CD4-positive, alpha-beta T cell treated with Interleukin-4 for 1 hour (primary cell): Measurements from ENCODE around the gene TEX26.

Experiments
- DNase-seq, 2 donors: peaks; one replicate each; pipeline ENCODE4 v3.0.0-alpha.2; 2020 to 2022

Gene TEX26

DNA sequence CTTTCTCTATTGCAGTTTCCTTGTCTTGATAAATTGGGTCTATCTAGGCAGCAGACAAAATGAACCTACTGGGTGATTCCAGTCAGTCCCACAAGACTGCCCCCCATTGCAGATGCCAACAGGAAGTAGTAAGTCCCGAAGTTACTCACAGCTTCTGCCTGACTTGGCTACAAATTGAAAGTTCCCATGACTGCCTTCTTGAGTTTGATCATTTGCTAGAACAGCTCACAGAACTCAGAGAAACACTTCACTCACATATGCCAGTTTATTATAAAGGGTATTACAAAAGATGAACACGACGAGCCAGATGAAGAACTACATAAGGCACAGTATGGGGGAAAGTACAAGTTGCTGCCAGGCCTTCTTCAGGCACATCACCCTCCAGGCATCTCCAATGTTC is 50.0 kb downstream of the TEX26 start:
- DNase-seq = no peak

DNA sequence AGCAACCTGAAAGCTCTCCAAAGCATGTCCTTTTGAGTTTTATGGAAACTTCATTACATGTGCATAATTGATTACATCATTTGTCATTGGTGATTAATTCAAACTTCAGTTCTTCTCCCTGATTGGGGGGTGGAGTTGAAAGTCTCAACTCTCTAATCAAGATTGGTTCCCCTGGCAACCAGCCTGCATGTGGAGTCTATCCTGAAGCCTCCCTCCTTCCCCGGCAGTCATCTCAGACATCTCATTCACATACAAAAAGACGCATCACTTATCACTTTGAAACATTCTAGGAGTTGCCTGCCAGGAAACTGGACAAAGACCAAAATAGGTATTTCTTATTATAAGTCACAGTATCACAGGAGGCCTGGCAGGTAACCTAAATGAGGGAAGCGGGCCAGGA is 50.5 kb downstream of the TEX26 start:
- DNase-seq = no peak

DNA sequence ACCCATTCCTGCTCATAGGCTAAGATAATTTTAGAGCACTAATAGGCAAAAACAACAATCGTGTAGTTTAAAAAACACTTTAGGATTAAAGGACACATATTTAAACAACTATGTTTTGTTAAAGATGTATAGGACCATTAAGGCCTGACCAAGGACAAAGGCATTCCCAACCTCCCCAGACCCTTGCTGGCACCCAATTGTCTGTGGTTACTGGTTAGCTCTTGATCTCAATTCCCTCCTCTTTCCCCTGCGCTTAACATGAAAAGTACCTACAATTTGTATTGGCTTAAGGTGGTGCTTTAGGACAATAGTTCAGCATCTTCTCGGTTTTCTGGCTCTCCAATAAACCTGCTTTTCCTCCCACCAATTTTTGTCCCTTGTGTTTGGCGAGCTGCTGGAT is 51.0 kb downstream of the TEX26 start:
- no peak for DNase-seq

DNA sequence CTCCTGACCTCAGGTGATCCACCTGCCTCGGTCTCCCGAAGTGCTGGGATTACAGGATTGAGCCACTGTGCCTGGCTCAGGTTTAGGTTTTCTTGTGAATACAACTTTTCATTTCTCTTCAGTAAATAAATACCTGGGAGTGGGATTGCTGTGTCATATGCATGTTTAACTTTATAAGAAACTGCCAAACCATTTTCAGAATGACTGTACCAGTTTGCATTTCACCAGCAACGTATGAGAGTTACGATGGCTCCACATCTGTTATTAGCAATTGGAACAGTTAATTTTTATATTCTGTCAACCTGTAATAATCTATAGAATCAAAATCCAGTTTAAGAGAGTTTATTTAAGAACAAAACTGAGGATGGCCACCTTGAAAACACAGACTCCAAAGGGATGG is 52.2 kb downstream of the TEX26 start:
- no peak for DNase-seq

DNA sequence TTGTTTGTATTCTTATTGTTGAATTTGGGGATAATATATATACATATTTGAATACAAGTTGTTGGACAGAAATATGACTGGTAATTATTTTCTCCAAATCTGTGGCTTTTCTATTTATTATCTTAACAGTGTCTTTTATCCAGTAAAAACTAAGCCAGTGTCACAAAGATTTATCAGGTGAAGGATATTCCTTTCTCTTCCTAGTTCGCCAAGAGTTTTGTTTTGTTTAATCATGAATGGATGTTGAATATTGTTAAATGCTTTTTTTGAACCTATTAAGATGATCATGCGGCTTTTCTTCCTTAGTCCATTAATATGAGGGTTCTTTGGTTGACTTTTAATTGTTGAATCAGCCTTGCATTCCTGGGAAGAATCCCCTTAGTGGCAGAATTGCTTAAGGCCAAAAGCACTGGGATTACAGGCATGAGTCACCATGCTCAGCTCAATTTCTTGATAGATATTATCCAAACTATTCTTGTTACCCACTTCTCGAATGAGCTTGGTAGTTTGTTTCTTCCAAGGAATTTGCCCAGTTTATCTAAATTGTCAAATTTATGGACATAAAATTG is 53.3 kb downstream of the TEX26 start:
- DNase-seq = no peak

DNA sequence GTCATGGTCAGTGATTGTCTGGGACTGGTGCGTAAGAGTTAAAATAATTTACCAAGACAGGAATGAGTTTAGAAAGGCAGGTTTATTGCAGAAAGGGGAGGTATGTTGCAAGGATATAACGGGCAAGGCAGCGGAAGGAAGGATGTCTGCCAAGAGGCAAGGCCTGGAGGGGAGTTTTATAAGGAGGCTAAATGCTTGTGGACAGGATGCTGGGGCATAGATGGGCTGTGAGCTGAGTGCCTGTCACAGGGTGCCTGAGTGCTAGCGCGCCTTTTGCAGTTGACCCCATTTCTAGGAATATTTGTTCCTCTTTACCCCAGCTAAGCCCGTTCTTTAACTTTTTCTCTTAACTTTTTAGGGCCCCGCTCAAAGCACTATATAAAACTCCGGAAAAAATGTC is 58.7 kb downstream of the TEX26 start:
- no peak for DNase-seq

DNA sequence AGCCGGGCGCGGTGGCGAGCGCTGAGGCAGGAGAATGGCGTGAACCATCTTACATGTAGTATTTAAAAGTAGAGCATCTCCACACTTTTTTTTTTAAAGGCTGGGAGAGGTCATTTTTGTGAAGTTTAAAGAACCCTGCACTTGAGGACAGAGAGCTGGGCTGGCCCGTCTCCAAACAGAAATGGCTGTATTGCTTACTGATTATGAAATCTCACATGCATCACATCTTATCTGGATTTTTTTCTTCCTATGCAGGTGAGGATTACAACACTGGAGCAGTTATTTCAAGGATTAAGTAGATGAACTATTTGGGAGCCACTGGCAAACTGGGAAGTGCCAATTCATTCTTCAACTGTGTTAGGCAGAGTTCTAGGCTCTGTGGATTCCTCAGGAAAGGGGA is 59.5 kb downstream of the TEX26 start:
- DNase-seq = no peak

DNA sequence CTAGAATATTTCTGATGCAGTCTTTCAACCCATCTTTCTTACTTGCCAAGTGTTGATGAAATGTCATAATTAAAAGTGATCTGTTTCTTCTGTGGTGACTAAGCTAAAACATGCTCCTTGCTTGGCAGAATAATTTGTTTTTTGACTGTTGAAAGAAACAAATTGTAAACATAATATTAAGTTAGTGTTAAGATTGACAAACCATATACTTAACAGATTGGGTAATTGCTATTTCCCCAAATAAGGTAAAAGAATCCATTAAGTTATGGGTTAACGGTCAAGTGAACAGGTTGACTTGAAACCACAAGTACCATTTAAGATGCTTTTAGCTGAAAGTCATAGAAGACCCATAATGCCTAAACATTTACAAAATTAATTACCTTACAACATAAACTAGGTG is 62.9 kb downstream of the TEX26 start:
- DNase-seq = no peak

DNA sequence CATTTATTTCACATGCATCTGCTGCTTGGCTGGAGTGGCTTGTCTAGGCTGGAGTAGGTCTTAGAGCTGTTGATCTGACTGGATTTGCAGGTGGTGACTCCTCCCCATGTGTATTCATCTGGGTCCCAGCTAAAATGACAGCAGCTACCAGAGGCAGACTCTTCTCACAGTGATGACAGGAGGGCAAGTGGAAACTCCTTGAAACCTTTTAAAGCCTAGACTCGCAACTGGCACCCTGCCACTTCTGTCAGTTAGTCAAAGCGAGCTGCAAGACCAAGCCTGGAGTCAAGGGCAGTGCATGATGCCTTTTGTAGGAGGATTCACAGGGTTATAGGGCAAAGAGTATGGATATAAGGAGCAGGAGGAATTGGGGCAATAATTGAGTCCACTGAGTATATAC is 65.2 kb downstream of the TEX26 start:
- DNase-seq = no peak

DNA sequence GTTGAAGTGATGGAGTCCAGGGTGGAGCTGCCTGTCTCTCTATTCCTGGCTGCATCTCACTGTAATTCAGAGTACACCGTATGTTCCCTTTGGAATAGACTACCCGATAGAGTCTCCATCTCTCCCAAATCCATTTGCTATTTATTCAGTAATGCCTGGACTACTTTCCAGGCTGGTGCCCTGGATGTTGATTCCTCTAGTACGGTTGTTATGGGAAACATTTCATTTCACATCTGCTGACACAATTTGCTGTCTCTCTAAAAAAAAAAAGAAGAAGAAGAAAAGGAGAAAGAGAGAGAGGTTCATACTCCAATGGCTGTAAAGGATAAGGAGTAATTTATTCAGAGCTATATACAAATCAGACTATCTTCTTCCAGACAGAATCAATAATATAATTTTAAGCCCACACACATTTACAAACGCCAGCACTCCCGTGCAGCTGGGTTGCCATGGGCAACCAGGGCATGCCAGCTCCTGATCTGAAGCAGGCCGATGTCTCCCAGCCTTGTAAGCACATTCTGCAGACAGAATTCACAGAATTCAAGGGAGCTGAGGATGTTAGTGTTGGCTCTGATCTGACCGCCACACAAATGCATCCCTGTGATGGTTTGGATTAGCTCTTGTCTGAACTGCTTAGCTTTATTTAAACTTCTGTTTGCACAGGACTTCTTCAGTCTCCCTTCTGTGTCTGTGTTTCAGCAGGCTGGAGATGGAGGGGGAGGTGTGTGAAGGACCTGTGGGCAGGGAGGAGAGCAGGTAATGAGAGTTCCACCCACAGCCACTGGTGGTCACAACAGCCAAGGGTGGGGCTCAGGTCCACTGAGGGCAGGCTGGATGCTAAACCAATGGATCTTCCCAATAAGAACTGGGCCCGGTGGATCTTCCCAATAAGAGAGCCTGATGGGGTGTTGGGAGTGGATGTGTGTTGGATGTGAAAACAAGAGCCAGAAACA is 66.0 kb downstream of the TEX26 start:
- DNase-seq = no peak

DNA sequence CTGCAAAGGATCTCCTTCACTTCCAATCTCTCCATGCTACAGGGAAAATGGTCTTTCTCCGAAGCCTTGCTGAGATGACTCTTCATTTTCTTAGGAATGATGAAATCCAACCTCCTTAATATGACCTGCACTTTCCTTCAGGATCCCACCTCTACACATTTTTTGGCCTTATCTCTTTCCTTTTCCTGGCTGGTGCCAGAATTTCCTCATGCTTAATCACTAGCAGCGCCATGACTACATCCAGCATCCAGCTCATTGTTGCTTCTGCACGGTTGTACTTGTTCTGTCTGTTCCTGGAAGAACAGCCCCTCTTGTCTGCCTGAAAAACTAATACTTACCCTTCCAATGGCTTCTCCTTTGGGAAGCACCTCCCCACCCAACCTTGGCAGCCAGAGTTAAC is 68.4 kb downstream of the TEX26 start:
- DNase-seq = no peak

DNA sequence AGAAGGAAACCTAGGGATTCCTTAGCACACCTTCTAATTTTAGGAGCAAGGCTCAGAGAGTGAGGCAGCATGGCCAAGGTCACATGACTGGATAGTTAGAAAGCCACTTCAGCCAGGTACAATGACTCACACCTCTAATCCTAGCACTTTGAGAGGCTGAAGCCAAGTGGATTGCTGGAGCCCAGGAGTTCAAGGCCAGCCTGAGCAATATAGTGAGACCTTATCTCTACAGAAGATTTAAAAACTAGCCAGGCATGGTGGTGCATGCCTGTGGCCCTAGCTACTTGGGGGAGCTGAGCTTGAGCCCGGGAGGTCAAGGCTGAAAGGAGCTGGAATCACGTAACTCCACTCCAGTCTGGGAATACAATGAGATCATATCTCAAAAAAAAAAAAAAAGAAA is 69.2 kb downstream of the TEX26 start:
- DNase-seq = no peak

DNA sequence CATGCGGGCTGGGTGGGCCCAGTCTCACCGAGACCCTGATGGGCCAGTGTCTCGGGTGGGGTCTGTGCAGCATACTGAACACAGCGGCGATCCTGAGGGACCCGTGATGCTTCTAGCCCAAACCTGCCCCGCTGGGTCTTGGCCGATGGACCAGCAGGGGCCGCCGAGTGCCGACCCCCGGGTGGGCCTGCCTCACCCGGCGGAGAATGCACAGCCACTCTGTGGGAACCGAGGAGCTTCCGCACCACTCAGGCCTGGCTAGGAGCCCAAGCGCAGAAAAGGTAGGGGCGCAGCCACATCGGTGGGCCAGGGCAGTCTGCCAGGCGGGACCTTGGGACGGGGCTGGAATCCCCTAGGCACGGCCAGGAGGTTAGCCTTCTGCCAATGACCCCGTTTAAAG is 72.6 kb downstream of the TEX26 start:
- DNase-seq = no peak

DNA sequence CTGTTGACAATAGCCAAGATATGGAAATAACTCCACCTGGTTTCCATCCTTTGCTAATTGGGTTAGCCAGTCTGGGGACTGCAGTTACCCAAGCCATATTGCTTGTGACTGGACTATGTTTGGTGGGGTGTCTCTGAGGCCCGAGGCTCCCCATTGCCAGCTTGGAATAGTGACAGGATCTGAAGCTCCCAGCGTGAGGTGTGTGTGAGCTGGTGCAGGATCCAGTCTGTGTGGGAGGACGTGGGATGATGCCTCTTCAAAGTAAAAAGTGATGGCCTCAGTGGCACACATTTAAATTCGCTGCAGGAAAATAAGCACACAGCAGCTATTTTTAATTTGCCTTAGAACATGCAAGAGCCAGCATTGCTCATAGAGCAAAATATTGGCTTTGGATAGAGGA is 75.0 kb downstream of the TEX26 start:
- no peak for DNase-seq

DNA sequence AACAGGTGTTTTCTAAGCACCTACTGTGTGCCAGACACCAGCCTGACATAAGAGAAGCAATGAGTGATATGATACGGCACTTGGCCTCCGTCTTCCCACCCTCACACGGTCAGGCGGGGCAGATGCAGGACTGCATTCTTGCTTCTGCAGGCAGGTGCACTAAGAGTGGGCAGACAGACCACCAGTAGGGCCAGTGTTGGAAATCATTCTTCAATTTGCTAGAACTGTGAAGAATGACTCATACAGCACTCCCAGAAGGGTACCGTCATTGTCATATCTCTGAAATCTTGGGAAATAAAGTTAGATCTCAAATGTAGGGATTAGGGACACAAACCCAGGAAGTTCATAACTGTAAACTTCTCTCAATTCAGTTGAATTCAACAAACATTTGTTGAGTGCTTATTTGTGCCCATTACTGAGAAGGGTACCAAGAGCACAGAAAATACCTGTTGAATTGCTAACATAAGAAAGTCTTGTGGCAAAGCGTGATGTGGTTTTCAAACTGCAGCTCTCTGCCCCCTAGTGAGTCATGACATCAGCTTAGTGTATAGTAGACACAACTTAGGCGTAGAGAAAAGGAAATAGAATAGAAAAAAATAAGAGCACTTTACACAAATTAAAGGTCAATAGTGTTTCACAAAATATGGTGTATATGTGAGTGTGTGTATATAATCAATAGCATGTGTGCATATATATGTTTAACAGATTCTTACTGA is 76.1 kb downstream of the TEX26 start:
- DNase-seq = no peak

DNA sequence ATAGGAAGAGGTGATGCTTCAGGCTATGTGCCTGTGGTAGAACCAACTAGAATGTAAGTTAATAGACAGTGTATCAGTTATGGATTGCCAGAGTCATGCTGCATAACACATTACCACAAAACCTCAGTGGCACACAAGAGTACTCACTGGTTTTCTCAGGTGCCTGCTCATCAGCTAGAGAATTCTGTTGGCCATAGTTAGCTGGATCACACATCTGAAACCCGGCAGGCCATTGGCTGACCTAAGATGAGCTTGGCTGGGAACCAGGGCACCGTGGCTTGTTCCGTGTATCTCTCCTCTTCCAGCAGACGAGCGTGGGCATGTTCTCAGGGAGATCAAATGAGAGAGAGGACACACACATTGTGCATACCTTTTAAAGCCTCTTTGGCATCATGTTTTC is 76.7 kb downstream of the TEX26 start:
- DNase-seq = no peak

DNA sequence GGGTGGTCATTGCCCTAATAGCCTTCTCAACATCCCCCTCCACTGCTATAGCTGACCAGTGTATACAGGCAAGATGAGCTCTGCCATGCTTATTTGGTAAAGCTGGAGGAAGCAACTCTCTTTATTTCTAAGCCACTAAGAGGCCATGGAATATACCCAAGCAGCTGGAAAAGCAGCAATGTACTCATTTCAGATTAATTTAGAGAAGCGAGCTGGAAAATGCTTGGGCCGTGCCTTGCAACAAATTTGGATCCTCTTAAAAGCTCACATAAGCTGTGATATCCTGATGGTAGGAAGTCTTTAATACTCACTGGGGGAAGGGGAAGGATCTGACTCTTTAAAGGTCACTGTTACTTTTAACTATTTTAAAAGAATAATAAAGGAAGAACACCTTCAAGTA is 77.8 kb downstream of the TEX26 start:
- DNase-seq = no peak

DNA sequence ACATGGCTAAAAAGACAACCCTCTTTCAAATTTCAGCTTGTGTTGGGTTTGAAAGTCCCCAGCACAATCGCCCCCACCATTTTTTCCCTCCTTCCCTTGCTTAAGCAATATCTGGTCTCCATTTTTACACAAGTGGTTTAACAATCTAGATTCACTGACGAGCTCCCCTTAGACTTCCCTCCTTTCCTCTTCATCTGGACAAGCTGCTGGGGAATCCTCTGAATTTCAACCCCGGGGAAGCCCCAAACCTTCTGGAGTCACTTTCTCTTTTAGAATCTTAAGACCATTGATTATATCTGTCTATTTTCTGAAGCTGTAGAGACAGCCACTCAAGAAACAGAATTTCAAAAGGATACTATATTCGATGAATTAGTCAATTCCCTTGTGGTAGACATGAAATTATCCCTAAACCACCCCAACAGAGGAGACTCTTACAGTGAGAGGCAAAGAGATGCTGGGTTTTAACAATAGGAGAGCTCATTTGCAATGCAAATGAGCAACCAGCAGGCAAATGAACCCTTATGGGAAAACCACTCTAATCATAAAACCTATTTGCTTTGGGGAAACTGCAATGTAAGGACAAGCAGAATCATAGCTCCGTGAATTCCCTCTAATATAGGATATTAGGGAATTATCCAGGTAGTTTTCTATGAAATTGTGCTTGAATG is 78.9 kb downstream of the TEX26 start:
- DNase-seq = no peak

DNA sequence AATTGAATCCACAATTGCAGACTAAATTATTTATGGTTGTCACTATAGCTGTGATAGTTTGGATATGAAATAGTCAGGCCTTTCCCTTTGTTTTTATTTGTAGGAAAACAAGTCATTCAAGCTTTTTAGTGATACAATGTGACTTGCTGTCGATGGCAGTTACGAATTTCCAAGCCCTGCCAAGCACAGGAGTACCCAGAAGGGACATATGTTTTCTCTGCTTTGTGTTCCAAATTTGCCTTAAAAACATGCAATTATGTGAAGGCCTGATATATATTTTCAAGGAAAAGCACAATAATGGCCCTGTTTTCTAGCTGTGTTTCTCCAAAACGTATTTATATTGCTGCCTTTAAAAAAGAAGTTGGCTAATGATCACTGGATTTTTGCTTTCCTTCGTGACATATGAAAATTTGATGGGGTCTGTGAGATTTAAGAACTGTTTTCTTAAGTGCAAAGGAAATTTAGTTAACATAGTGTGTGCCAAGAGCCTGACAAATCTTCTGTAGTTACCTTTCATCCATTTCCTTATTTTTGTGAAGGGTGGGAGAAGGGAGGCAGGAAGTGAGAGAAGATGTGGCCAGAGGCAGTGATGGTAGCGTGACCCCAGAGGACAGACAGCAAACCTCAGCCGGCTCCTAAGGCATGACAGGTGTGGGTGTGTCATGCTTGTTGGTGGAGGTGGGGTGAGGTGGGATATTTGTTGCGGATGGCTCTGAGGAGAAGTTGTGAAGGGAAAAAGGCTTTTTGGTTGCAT is 79.6 kb downstream of the TEX26 start:
- DNase-seq = no peak

DNA sequence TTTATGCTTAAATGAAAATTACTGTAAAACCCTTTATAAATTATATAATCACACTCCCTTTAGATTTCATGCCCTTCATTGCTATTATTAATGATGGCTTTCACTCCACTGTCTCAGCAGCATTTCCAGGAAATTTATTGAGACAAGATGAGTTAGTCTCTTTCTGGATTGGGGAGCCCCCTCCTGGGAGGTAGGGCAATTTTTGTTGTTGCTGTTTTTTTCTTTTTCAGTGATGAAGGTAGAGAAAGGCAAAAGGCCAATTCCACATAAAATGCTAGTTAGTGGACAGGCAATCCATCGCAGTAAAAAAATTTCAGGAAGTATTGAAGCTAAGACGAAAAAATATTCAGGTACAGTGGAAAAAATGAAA is 80.2 kb downstream of the TEX26 start:
- no peak for DNase-seq

DNA sequence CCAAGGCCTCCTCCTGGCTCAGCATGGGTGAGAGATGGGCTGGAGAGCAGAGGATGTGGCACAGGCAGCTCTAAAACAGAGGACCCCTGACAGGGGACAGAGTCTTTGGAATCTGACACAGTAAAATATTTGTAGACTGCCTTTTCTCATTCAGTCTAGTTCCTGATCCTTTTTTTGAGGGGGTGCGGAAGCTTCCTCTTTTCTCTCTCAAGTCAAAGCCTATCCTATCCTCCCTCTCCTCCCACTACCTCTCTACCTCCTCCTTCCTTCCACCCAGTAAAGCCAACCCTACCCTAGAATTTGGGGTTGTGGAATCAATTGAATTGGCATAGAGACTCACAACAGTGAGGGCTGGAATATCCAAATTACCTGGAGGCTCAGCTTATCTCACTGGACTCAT is 82.0 kb downstream of the TEX26 start:
- no peak for DNase-seq

DNA sequence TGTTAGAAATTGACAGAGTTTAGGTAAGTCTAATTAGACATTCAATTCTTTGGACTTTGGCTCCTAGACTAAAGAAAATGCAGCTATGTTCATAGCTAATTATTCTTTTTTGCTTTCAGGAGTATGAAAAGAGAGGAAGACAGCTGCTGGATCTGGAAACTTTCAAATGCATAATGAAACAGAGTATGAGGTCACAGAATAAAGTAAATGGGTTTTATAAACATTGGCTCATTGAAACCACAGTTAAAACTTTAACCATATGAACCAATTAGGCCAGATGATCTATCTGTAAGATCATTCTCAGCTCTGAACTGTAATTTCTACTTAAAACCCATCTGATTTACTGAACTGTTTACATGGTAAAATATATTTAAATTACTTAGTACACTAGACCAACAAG is 82.7 kb downstream of the TEX26 start:
- DNase-seq = no peak
